Measurements from ENCODE around the gene EMC6. TPM values are rescaled to one million over a fixed set of nuclear protein-coding genes. Genes with fewer than 3 reads are reported as not detected.

The EMC6 gene
- total RNA-seq, 1 experiment from 2014 or later = 72.2 TPM

DNA sequence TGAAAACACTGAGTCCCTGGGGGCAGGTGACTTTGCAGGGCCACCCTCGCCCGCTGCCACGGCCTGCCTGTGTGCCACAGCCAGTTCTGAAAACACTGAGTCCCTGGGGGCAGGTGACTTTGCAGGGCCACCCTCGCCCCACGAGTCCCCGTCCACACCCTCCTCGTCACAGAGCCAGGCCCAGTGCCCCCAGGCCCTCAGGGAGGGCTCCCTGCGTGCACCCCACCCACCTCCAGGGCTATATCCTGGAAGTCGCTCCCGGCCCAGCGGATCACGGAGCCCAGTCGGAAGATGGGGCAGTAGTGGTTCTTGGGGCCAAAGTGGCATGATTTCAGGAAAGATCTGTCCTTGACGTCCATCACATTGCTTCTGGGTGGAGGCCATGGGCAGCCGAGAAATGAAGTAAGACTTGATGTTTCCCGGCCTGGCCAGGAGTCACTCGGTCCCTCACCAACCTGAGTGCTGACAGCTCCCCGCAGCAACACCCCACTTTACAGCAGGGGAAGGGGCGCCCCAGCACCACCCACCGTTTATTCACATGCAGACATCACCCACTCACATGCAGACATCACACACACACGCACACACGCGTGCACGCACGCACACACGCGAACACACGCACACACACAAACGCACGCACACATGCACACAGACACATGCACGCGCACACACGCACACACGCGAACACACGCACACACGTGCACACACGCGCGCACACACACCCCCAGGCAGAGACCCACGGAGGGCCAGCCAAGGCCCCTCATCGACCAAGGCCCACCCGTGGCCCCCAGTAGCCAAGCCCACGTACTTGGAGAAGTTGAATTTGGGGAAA is 20.9 kb downstream of the EMC6 start:
- DNase-seq = no peak
- no peak overlapping the region for H3K18ac ChIP-seq (ENCODE audit: insufficient read length, low read depth, low read length)
- no peak overlapping the region for H4K5ac ChIP-seq (ENCODE audit: insufficient read length, low read depth, low read length)
- H2BK20ac ChIP-seq (ENCODE audit: low read depth, low read length, poor library complexity, severe bottlenecking) = no peak overlapping the region
- no peak overlapping the region for H3K14ac ChIP-seq (ENCODE audit: insufficient read depth, low read length)
- H3K4ac ChIP-seq (ENCODE audit: low read depth, low read length) = no peak overlapping the region
- no peaks in the 10 kb centered on the region for H3K23me2 ChIP-seq (ENCODE audit: insufficient read length, low read depth, low read length, poor library complexity, severe bottlenecking)
- peak overlapping the region in 1 of 2 experiments; percentile 43; a peak in 1 of 5 replicates for H3K4me3 Mint-ChIP-seq
- H3K9me3 ChIP-seq (ENCODE audit: control insufficient read depth, low read depth, low read length) = no peaks in the 10 kb centered on the region
- H3K79me1 ChIP-seq (ENCODE audit: insufficient read depth, low read depth, low read length, poor library complexity, severe bottlenecking) = no peaks in the 10 kb centered on the region
- H3K4me1 Mint-ChIP-seq = peaks cover 1 to 19% of the 10 kb centered on the region in 2 experiments
- H3K9ac ChIP-seq (ENCODE audit: extremely low read depth, insufficient read length, low read length) = no peak overlapping the region
- TF ChIP-seq CTCF (conservative IDR thresholded peaks at IDR 0.05) = no peak
- H3K27ac Mint-ChIP-seq = peak overlapping the region in 2 of 3 experiments; percentile 20 to 40; a peak in 2 of 7 replicates
- H3K36me3 Mint-ChIP-seq (ENCODE audit: insufficient read depth in 1 of 3, low read depth in 3 of 3) = peaks cover 0 to 4% (median 0%) of the 10 kb centered on the region in 3 experiments; a peak in 1 of 7 replicates
- no peak overlapping the region for H3K23ac ChIP-seq (ENCODE audit: insufficient read length, low read depth, low read length)
- H4K20me1 ChIP-seq (ENCODE audit: control insufficient read depth, insufficient read depth, insufficient read length) = peaks cover 3% of the 10 kb centered on the region
- no peak overlapping the region for H2AK5ac ChIP-seq (ENCODE audit: insufficient read length, low read length)
- no peak overlapping the region for H2BK12ac ChIP-seq (ENCODE audit: insufficient read length, low read depth, low read length)
- no peak overlapping the region for H2BK5ac ChIP-seq (ENCODE audit: insufficient read length, low read length)
- no peaks in the 10 kb centered on the region; a peak in 2 of 5 replicates for H3K9me3 Mint-ChIP-seq
- no peaks in the 10 kb centered on the region for H3K4me1 ChIP-seq (ENCODE audit: insufficient read depth, low read length)
- H2AFZ ChIP-seq (ENCODE audit: low read length) = no peak overlapping the region
- H3K27me3 ChIP-seq (ENCODE audit: insufficient read depth, low read length) = no peaks in the 10 kb centered on the region
- H3K56ac ChIP-seq (ENCODE audit: insufficient read length, low read depth, low read length) = no peak overlapping the region
- H3K4me2 ChIP-seq (ENCODE audit: insufficient read depth, insufficient read length, low read length) = no peak overlapping the region
- no peak overlapping the region for H4K8ac ChIP-seq (replicated peaks; ENCODE audit: insufficient read length, low read depth, low read length)
- no peak overlapping the region for H2BK15ac ChIP-seq (ENCODE audit: low read depth, low read length)
- H3T11ph ChIP-seq (ENCODE audit: low read length) = no peak overlapping the region
- no peak overlapping the region for H3K27ac ChIP-seq (ENCODE audit: insufficient read length, low read depth, low read length)
- no peak overlapping the region for H4K91ac ChIP-seq (ENCODE audit: insufficient read length, low read depth, low read length)
- H3K27me3 Mint-ChIP-seq (ENCODE audit: low read depth) = peaks cover 5% of the 10 kb centered on the region
- WGBS (ENCODE audit: extremely low coverage, insufficient read length, low lambda C conversion rate) = 100% methylated on average over 7 of the region's 44 CpGs
- no peaks in the 10 kb centered on the region for H3K79me2 ChIP-seq (ENCODE audit: insufficient read depth, low read length)
- no peak overlapping the region for H2BK120ac ChIP-seq (ENCODE audit: low read depth, low read length, poor library complexity, severe bottlenecking)
